NCI-H69 (cell line): Measurements from ENCODE around the gene LLGL2.

Source experiments
- DNase-seq: peaks from one replicate; lab custom pipeline; 2025; lab: John Stamatoyannopoulos, UW

Gene LLGL2

DNA sequence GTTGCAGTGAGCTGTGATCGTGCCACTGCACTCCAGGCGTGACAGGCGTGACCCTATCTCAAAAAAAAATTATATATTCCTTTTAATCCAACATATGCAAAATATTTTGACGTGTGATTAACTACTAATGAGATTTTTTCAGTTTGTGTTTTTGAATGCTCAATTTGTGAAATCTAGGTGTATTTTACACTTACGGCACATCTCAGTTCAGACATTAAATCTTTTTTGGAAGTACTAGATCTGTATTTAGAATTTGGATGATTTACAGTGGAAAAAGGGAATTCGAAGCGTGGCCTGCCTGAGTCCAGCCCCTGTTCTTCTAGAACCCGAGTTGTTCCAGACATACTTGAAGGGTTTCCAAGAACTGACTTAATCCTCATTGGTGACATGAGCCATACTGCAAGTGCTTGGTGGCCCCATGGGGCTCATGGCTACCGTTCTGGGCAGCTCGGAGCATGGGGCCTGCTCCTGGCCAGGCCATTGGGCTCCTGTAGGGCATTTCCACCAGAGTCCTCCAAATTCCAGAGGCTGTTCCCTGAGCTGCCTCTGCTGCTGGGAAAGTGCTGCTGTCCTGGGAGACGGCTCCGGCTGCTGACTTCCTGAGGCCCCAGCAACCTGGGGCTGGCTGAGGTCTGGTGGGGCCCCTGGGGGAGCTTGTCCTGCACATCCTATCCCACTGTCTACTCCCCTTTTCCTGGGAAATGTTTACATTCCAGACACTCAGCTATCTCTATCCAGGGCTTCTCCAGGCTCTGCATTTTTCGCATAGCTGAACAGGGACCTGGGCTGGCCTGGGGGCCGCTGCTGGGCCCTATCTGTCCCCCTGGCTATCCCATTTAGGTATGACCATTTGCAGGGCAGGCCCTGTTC lies 27.2 kb downstream of the LLGL2 start:
- DNase-seq = no peak

DNA sequence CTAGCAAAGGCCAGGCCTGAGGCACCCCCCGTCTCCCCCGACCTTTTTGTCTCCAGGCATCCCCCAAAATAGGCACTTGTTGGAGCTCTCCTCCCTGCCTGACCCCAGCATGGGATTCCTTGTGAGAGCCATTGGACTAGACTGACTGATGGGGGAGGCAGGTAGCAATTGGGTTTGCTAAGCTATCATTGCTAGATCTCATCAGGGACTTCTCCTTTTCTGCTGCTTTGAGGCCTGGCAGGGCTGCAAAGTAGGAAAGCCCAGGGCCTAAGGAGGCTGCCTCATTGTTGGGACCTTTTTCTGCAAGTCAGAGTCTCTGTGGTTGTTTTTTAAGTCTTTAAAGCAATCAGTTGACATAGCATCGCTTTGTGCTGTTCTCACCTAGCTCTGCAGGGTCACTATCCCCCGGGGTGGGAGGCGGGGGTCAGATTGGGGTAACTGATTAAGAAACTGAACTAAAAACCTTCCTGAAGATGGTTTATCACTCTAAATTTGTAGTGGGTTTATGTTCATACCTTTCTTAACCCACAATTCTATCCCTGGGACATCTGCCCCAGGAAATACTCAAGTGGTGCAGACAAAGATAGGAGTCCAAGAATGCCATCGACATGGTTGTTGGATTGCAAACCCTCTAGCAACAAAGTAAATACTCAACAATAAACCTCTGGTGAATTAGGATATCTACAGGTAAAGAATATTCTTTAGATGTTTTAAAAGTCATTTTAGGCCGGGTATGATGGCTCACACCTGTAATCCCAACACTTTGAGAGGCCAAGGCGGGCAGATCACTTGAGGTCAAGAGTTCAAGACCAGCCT lies 28.0 kb downstream of the LLGL2 start:
- no peak for DNase-seq

DNA sequence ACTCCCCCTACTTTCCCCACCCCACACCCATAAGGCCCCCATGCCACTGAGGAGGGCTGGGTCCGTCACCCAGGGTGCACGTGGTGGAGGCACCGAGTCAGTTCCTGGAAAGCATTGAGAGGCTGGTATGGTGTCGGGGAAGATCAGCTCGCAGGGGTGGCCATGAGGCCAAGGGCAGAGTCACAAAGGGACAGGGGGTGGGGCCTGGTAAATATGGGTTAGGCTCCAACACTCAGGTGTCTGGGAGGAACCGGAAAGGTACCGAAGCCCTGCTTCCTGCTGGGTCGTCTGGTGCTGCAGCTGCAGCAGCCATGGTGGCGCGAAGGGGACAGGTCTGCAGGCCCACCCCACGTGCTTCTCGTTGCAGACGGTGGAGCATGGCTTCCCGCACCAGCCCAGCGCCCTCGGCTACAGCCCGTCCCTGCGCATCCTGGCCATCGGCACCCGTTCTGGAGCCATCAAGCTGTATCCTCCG lies 30.2 kb downstream of the LLGL2 start:
- no peak for DNase-seq

DNA sequence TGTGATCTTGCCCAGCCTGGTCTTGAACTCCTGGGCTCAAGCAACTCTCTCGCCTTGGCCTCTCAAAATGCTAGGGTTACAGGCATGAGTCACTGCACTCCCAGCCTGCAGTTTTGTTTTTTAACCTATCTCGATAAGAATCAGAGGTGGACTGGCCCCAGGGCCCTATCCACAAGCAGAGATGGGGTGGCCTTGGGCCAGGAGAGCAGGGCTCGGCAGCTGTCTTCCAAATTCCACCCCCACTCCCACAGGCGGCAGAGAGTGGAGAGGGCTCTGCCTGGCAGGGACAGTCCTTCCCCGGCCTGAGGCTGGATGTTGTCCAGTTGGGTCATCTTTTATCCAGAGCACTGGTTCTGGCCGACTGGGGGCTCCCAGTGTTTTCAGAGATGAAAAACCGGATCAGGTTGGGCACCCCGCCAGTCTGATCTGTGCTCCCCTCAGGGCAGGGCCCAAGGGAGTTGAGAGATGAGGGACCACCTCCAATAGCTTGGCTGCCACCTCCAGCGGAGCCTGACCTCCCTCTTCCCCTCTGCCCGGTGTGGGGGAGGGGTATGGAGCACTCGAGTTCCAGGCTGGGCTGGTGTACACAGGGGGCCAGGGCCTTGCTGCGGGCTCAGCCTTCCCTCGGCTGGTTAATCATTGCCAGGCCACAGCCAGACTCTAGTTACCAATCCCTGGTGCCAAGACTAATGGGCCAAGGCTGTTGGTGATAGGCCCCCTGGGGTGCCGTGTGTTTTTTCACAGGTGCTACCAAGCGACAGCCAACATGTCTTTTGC lies 31.8 kb downstream of the LLGL2 start:
- DNase-seq = peak; percentile 57

DNA sequence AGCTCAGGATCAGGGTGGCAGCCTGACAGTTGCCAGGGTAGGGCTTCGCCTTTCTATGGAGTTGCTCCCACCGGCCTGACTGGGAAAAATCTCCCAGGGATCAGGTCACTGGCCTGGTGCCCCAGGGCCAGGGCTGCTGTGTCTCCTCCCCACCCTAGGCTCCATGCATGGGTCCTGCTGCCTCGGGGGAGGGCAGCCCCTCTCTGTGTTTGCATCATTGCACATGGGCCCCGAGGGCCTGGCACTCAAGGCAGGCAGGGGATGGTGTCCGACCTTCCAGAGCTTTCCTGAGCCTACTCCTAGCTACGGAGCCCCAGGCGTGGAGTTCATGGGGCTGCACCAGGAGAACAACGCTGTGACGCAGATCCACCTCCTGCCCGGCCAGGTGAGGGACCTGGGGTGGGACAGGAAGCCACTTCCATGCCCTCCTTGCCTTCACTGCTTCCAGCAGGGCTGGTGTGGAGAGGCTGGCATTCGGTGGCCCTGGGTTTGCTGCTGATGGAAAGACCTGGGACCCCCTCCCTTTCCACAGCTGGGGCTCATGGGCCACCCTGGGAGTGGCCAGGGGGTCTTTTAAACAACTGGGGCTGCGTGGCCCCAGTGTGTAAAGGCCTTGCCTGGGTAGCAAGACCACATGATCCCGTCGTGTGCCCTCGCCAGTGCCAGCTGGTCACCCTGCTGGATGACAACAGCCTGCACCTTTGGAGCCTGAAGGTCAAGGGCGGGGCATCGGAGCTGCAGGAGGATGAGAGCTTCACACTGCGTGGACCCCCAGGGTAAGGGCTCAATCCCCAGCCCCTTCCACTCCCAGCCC lies 32.6 kb downstream of the LLGL2 start:
- DNase-seq = no peak

DNA sequence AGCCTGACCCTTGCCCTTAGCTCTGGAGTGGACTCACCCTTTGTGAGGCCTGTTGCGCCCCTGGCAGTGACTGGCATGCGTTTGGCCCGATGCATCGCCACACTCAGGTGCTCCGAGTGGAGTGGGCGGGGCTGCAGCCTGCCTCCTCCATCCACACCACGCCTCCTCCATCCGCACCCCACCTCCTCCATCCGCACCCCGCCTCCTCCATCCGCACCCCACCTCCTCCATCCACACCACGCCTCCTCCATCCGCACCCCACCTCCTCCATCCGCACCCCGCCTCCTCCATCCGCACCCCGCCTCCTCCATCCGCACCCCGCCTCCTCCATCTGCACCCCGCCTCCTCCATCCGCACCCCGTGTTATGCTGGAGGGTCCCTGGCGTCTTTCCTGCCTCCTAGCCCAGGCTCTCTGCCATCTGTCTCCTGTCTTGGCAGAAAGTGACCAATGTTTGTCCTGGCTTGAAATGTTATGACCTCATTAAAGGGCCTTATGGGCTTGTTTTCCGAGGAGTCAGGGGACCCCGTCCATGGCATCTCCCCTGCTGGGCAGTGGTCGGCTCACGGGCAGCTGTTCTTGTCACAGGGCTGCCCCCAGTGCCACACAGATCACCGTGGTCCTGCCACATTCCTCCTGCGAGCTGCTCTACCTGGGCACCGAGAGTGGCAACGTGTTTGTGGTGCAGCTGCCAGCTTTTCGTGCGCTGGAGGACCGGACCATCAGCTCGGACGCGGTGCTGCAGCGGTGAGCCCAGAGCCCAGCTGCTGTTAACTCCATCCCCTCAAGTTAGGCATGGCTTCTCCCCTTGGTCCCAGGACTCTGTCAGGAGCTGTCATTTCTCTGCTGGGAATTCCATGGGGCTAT lies 33.4 kb downstream of the LLGL2 start:
- DNase-seq = no peak

DNA sequence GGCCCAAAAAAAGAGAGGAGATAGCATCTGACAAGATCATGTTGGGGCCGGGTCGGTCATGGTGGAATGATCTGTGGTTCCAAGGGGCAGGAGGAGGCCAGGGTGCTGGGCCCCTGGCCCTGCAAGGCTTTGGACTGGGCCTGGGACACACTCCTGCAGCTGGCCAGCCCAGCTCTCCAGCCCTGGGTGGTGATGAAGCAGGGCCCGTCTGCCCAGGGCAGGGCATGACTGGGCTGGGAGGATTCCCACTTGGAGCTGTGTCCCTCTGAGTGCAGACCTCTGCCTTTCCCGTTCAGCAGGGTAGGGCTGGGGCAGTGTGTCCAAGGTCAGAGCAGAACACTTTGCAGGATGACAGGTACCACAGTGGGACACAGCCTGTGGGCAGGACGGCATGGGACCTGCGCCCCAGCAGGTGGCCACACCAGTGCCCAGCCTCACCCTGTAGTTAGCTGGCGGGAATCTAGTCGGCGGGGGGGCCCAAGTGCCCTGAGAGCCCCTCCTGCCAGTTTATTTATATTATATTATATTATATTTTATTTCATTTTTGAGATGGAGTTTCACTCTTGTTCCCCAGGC lies 34.5 kb downstream of the LLGL2 start:
- no peak for DNase-seq

DNA sequence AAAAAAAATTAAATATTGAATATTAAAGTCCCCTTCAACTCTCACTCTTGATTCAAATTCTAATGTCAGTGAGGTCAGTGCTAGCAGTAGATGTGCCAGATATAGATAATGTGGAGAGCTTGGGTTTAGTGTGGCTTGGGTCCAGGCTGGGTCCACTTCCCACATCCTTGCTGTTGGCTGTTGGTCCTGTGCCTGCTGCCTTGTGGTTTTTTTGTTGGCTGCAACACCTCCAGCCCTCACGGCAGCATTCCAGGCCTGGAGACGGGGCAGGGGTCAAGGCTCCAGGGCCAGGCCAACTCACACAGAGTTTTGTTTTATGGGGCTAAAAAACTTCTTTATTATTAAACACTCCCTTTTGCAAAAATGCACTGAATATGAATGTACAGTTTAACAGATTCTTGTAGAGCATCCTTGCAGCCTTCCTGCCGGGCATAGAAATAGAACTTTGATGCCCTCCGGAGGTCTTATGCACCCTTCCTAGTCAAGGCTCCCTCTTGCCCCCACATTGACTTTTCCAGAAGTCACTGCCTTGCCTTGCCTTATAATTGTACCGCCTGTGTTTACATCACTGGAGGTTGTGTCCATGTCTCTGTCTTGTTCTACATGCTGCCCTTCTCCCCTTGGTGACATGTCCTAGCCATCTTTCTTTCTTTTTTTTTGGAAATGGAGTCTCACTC lies 36.6 kb downstream of the LLGL2 start:
- DNase-seq = no peak

DNA sequence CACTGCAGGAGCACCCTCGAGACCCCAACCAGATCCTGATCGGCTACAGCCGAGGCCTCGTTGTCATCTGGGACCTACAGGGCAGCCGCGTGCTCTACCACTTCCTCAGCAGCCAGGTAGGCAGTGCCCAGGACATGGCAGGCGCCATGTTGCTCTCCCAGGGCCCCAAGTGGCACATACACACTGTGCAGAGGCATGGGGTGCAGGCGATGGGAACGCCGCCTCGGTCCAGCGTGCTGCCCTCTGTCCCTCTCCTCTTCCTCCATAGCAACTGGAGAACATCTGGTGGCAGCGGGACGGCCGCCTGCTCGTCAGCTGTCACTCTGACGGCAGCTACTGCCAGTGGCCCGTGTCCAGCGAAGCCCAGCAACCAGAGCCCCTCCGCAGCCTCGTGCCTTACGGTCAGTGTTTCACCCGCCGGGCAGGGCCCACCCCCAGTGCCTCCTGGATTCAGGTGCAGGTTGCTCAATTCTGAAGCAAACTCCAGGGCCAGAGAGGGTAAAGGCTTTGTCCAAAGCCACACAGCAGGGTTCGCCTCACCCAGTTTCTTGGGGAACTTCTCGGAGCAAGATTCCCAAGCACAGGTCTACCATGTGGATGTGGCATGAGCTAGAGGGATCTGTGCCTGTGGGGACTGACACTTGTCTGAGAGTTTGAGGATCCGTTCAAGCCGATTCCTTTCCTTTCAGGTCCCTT lies 37.7 kb downstream of the LLGL2 start:
- DNase-seq = no peak

DNA sequence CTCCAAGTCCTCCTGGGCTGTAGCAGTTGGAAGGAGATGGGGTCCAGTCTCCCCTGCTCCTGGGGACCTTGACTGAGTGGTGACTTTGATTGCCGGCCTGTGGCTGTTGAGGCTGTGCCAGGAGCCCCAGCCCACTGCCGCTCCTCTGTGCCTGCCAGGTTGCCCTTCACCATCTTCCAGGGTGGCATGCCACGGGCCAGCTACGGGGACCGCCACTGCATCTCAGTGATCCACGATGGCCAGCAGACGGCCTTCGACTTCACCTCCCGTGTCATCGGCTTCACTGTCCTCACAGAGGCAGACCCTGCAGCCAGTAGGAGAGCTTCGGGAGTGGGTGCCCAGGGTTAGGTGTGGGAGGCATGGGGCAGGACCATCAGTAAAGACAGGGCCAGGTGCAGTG lies 38.7 kb downstream of the LLGL2 start:
- DNase-seq = no peak

DNA sequence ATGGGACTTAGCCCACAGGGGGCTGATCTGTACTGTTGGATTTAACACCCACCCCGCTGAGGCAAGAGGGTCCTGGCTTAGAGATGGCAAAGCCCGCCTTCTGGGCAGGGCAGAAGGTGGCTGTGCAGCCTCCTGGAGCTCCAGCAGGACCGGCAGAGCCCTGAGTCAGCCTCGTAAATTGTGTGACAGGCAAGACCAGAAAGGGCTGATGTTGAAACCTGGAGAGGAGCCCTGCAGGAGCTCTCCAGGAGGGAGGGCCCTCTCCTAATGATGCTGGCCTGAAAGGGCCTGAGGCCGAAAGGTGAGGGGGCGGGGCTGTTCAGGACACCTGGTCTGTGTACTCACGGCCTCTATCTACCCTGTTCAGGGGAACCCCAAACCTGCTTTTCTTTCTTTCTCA lies 39.6 kb downstream of the LLGL2 start:
- no peak for DNase-seq

DNA sequence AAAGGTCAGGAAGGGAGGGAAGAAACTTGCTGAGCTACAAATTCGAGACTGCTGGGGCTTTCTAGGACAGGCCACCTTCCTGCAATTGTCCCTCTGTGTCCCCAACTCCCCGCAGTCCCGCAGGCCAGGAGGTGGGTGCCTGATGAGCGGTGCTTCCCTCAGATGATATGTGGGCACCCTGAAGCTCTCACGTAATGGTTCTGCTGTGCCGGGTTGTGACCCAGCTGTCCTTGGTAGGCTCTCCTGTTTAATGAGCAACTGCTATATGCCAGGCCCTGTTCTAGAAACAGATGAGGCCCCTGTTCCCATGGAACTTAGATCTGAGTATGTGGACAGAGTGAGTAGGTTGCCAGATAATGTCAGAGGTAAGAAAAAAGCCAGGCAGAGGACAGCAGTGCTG lies 40.1 kb downstream of the LLGL2 start:
- DNase-seq = no peak

DNA sequence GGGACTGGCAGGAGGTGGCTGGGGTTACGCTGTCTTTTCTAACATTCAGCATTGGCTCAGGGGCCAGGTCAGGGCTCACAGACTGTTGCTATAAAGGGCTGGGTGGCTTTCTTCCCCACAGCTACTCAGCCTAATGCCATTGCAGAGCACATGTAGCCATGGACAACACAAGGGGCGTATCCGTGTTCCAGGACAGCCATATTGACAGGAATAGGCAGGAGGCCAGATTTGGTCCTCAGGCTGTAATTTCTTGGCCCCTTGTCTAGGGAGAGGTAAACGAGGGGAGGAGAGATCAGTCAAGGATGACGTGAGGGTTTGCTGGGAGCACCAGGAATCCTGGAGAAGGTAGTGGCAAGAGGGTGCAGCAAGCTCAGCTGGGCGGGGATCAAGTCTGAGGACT lies 40.9 kb downstream of the LLGL2 start:
- DNase-seq = no peak

DNA sequence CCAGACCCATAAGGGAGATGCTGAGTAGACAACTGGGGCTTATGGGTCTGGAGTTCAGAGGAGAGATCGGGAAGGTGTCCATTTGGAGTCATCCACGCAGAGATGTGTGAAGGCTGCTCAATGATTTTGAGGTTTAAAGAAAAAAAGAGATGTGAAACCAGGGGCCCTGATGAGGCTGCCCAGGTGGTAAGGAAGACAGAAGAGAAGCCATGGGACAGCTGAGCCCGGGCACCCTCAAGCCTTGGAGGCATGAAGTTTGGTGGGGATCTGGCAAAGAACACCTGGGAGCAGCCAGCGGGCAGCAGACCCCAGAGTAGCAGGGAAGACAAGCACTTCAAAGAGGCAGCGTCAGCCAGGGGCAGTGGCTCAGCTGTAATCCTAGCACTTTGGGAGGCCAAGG lies 41.3 kb downstream of the LLGL2 start:
- DNase-seq = no peak

DNA sequence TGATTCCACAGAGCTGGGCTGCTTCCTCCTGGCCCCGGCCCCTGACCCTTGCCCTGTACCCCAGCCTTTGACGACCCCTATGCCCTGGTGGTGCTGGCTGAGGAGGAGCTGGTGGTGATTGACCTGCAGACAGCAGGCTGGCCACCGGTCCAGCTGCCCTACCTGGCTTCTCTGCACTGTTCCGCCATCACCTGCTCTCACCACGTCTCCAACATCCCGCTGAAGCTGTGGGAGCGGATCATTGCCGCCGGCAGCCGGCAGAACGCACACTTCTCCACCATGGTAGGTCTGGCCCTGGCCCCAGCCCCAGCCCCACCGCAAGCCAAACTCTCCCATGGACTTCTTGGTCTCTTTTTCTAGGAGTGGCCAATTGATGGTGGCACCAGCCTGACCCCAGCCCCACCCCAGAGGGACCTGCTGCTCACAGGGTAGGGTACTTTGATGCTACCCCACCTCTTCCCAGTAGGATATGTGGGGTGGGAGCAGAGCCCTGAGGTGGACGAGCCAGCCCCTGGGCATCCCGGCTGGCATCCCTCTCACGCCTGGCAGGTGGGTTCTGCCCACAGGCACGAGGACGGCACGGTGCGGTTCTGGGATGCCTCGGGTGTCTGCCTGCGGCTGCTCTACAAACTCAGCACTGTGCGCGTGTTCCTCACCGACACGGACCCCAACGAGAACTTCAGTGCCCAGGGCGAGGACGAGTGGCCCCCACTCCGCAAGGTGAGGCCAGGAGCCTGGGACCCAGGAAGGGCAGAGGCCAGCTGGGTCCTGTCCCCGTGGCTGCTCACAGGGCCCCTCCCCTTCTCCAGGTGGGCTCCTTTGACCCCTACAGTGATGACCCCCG lies 43.1 kb downstream of the LLGL2 start:
- DNase-seq = no peak

DNA sequence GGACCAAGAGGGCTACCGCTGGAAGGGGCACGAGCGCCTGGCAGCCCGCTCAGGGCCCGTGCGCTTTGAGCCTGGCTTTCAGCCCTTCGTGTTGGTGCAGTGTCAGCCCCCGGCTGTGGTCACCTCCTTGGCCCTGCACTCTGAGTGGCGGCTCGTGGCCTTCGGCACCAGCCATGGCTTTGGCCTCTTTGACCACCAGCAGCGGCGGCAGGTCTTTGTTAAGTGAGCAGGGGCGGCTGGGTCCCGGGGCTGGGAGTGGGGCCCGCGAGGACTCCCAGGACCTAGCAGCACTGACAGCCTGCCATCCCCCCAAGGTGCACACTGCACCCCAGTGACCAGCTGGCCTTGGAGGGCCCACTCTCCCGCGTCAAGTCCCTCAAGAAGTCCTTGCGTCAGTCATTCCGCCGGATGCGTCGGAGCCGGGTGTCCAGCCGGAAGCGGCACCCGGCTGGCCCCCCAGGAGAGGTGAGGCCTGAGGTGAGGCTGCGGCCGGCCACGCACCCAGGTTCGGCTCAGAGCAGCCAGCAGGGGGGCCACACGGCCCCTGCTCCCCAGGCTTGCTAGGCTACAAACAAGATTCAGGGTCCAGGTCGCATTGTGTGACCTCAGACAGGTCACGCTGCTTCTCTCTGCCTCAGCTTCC lies 44.7 kb downstream of the LLGL2 start:
- no peak for DNase-seq

DNA sequence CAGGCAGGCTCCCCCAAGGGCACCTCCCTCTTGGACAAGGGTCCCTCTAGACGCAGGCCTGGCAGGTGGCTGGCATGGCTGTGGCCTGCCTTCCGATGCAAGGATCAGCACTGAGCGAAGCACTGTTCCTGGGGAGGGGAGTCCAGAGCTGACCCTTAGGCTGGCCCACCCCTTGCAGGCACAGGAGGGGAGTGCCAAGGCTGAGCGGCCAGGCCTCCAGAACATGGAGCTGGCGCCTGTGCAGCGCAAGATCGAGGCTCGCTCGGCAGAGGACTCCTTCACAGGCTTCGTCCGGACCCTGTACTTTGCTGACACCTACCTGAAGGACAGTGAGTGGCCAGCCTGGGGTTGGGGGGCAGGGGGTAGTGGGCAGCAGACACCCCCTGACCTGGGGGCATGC lies 45.3 kb downstream of the LLGL2 start:
- DNase-seq = no peak
